HG03432 (cell line): ENCODE measurements around the gene TRIM54.

Source experiments
- ATAC-seq: cut with Tn5 transposase; IDR thresholded peaks from one replicate; pipeline ENCODE4 v1.9.1; 2021; ENCODE audit warnings: mild to moderate bottlenecking, moderate library complexity; ENCODE audit not compliant: unreplicated experiment

The TRIM54 gene

DNA sequence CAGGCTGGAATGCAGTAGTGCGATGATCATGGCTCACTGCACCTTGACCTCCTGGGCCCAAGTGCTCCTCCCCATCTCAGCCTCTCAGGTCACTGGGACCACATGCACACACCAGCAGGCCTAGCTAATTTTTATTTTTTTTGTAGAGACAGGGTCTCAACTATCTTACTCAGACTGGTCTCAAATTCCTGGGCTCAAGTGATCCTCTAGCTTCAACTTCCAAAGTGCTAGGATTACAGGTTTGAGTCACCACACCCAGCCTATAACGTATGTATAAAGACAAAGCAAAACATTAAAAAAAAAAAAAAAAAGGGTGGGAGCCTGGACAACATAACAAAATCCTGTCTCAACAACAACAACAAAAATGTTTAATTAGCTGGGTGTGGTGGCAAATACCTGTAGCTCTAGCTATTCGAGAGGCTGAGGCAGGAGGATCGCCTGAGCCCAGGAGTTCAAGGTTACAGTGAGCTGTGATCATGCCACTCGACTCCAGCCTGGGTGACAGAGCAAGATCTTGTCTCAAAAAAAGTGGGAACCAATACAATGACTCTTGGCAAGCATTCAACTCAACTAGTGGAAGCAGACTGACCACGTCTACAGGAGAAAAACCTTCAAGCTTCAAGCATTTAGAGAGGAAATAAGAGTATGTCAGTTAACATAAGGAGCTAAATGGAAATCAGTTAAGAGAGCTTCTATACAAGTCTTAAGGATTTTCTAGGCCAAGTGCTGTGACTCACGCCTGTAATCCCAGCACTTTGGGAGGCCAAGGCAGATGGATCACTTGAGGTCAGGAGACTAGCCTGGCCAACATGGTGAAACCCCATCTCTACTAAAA lies 71.8 kb downstream of the TRIM54 start:
- ATAC-seq, result no peak

DNA sequence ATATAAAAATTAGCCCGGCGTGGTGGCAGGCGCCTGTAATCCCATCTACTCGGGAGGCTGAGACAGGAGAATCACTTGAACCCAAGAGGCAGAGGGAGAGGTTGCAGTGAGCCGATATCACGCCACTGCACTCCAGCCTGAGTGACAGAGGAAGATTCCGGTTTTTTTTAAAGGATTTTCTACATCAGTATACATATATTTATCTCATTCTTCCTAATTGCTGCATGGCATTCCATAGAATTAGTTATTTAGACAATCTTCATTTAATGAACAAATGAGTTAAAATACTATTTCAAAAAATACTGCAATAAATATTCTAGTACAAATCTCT lies 72.3 kb downstream of the TRIM54 start:
- no peak for ATAC-seq

DNA sequence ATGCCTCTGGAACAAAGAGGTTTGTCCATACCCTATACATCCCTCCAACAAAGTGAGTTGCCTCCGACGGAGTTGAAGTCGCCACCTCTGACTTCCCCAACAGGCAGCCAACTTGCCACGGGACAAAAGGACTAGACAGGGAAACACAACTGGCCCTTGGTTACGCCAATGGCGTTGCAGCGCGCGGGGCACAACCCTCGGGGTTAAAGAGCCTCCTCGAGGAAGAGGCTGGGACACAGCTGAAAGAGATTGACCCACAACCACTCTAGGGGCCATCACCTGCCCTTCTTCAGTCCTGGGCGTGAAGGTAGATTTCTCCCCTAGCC lies 73.8 kb downstream of the TRIM54 start:
- peak; percentile 28 for ATAC-seq

DNA sequence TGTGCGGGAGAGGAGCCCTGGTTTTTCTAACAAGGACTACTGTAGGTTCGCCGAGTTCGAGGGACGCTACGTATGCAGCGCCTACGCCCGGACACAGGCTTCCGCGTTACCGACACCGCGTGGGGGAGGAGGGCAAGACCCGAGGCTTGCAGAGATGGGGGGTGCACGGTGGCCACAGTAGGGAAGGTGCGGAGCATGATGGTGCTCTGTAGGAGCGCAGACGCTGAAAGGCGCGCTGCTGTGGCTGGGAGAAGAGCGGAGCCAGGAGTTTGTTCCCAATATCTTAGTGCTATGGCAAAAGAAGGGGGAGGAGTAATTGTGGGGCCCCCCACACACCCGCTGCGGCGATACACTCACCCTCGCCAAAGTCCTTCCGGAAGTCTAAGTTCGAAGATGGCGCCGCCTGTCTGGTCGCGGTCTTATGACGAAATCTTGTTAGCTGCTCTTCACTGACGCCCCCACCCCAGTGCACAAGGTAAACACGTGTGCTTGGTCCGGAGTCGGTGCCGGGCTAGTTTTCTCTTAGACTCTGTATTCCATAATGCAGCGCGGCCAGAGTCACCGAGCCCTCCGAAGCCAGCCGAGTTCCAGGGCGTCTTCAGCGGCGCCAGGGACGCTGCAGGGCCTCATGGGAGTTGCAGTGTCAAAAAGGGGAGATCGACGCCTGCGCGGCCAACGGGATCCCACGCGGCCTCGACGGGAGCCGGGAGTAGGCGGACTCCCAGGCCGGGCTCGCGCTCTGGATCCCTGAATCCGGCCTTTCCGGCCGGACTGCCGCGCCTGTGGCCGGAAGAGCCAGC lies 74.4 kb downstream of the TRIM54 start, which contains the start of gene GTF3C2:
TSS of gene GTF3C2 (minus strand) at position 383 of the 800 bp plus-strand sequence. CDS start 13,210 bp downstream, outside the sequence.
- peak; percentile 86 for ATAC-seq
